Kidney (tissue), 14 donors: ENCODE results near the gene CCDC57. TPM values are rescaled to one million over a fixed set of nuclear protein-coding genes. Genes with fewer than 3 reads are reported as not detected.

Experiments
- DNase-seq, 5 donors: peaks; one replicate each; pipeline ENCODE4 v3.0.0-alpha.2; 2013 to 2020
- FAIRE-seq: peaks from 2 replicates; lab custom pipeline; 2012; peaks lifted over from hg19 to GRCh38; lab: Jason Lieb, UNC
- H3K27ac ChIP-seq, 2 donors: one replicate each; pipeline ENCODE4 v1.7.0; 2013; ENCODE audit warnings: low read depth in 2 of 2, low read length in 2 of 2, inconsistent platforms in 1 of 2
- H3K27me3 ChIP-seq: one replicate; pipeline ENCODE4 v1.7.1; 2013; ENCODE audit warnings: low read length, inconsistent platforms; ENCODE audit not compliant: control insufficient read depth, insufficient read depth
- H3K36me3 ChIP-seq, 3 donors: one replicate each; pipeline versions ENCODE4 v1.7.0 to v1.7.1; 2013; ENCODE audit warnings: low read length in 3 of 3, control low read depth in 1 of 3, inconsistent platforms in 1 of 3; ENCODE audit not compliant: insufficient read depth in 3 of 3, control insufficient read depth in 2 of 3
- H3K4me1 ChIP-seq, 3 donors: one replicate each; pipeline versions ENCODE4 v1.7.0 to v1.7.1; 2013; ENCODE audit warnings: low read length in 3 of 3, inconsistent platforms in 1 of 3, low read depth in 1 of 3; ENCODE audit not compliant: control insufficient read depth in 2 of 3, insufficient read depth in 2 of 3
- H3K4me3 ChIP-seq, 3 donors: one replicate each; pipeline versions ENCODE4 v1.7.0 to v1.8.1; 2013; ENCODE audit warnings: low read length in 3 of 3, control low read depth in 1 of 3, inconsistent platforms in 1 of 3
- H3K9ac ChIP-seq, 3 donors: one replicate each; pipeline versions ENCODE4 v1.7.0 to v1.7.1; 2013; ENCODE audit warnings: low read length in 3 of 3, control low read depth in 1 of 3, inconsistent platforms in 1 of 3
- H3K9me3 ChIP-seq, 3 donors: one replicate each; pipeline versions ENCODE4 v1.7.0 to v1.7.1; 2013; ENCODE audit warnings: low read length in 3 of 3, control low read depth in 1 of 3, inconsistent platforms in 1 of 3; ENCODE audit not compliant: control insufficient read depth in 2 of 3, insufficient read depth in 1 of 3
- CTCF ChIP-seq: IDR thresholded peaks from 3 replicates; pipeline ENCODE4 v1.5.1; 2012; ENCODE audit warnings: mild to moderate bottlenecking, moderate library complexity, borderline replicate concordance; ENCODE audit not compliant: insufficient read depth; ENCODE audit errors: extremely low read depth
- intact Hi-C: fragments of 100-400 bp; cut with DNase I; formaldehyde crosslinking; loops from one replicate; pipeline ENCODE4 v1.11.1; 2022
- polyA plus RNA-seq: library from polyadenylated mRNA; stranded (reverse); fragments of 350-450 nt; fragmentation: Illumina TruSeq; extraction: RNeasy Lipid Tissue Mini Kit (QIAGEN cat#74804); gene quantifications from one replicate; pipeline ENCODE4 v1.2.3, GENCODE V29; 2014; ENCODE audit warnings: low read depth, low replicate concordance; ENCODE audit not compliant: insufficient read depth
- total RNA-seq: library from RNA; stranded (reverse); fragmentation: NEBNext Ultra II Directional; extraction: Animal tissue kit (Norgen Biotek cat#: 25700); gene quantifications from one replicate; pipeline ENCODE4 v1.2.1, GENCODE V29; 2021
- donor health status: control.
- donor health status: control.
- donor health status: control.
- donor health status: control.
- donor health status: control.
- donor health status: DM: yes; HTN: yes; CAD: no.
- donor health status: Normal renal cell carcinoma (clear cell type).

Gene CCDC57
- total and polyA plus RNA-seq, 2 donors from 2014 or later = 46.7 to 79.4 TPM

- no peak for FAIRE-seq
- H3K27ac ChIP-seq = no peak overlapping the region
Observed at GRCh38 chr17:82120148-82120547, 92.5 kb downstream of the CCDC57 start.

DNA sequence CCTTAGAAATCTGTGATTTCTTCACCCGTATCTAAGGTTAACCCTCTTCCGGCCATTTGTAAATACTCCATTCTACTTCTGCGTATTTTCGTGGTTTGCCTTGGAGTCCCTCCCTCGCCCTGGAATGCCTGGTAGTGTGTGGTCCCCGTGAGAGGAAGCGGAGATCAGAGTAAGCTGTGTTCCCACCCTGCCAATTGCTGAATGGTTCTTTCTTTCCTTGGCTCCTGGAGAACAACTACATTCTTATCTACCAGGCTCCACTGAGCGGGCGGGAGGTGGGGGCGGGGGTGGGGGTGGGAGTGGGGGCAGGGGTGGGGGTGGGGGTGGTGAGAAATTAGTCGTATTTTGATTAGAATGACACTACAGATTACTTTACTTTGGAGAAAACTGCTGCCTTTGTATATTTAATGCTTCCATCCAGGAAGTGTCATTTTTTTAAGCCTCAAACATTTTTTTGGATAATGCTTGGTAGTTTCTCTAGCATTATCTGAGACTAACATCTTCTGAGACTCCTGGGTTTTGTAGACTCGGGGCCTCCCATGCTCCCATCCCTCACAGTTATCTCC lies 93.7 kb downstream of the CCDC57 start:
- Histone ChIP-seq H3K36me3 (no peaks in the 10 kb centered on the region), H3K4me3 (no peak overlapping the region), H3K27me3 (no peaks in the 10 kb centered on the region), H3K4me1 (no peaks in the 10 kb centered on the region), H3K9ac (no peak overlapping the region), H3K27ac (no peak overlapping the region), H3K9me3 (no peaks in the 10 kb centered on the region)
- peak in 1 of 5 donors; percentile 46 for DNase-seq
- intact Hi-C loops = loop anchor here (10.0 kb wide), 1 partner anchor 56 kb away; no protein-coding TSS in a partner anchor
- no peak for TF ChIP-seq CTCF
- no peak for FAIRE-seq

More at GRCh38 chr17:82120148-82120547, 92.5 kb downstream of the CCDC57 start:
- intact Hi-C loops = no loop called here
- Histone ChIP-seq H3K9me3 (no peaks in the 10 kb centered on the region), H3K27me3 (no peaks in the 10 kb centered on the region), H3K4me1 (no peaks in the 10 kb centered on the region), H3K4me3 (no peak overlapping the region), H3K36me3 (no peaks in the 10 kb centered on the region), H3K9ac (no peak overlapping the region)
- no peak for TF ChIP-seq CTCF
- DNase-seq = no peak

DNA sequence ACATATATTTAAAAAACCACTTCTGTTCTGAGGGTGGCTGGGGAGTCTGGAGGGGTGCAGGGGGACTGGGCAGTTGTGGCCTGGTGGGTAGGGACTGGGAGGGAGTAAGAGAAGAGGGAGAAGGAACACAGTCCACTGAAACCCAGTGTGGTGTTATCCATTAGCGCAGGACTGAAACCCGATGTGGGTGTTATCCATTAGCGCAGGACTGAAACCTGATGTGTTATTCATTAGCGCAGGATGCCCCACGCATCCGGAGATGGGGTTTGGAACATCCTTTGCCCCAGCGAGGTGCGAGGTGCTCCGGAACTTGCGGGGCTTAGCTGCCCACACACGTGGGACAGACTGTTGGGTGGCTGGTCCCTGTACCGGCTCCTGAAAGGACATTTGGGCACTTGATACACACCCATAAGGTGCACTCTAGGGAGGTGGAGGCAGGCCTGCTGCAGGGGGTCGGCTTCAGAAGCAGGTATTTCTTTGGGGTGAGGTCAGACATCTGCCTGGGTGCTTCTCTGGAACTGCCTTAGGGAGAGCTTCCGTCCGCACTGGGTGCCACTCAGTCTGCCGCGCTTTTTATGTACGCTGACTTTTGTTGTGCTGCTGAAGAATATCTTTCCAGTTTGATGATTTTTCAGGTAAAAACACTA lies 94.4 kb downstream of the CCDC57 start:
- Histone ChIP-seq H3K36me3 (peaks cover 0 to 1% (median 0%) of the 10 kb centered on the region in 3 donors), H3K9ac (no peak overlapping the region), H3K9me3 (no peaks in the 10 kb centered on the region), H3K4me3 (no peak overlapping the region), H3K27me3 (no peaks in the 10 kb centered on the region), H3K4me1 (no peaks in the 10 kb centered on the region), H3K27ac (no peak overlapping the region)
- TF ChIP-seq CTCF = no peak
- FAIRE-seq (no peak), DNase-seq (peak in 1 of 5 donors; percentile 56)
- intact Hi-C loops = loop anchor here (10.0 kb wide), 1 partner anchor 57 kb away; no protein-coding TSS in a partner anchor
